ENCODE data around the gene CCP110. TPM values are rescaled to one million over a fixed set of nuclear protein-coding genes. Genes with fewer than 3 reads are reported as not detected.

CCP110 gene
- total RNA-seq, 4 donors from 2014 or later = 6.6 to 8.6 (median 7.5) TPM

DNA sequence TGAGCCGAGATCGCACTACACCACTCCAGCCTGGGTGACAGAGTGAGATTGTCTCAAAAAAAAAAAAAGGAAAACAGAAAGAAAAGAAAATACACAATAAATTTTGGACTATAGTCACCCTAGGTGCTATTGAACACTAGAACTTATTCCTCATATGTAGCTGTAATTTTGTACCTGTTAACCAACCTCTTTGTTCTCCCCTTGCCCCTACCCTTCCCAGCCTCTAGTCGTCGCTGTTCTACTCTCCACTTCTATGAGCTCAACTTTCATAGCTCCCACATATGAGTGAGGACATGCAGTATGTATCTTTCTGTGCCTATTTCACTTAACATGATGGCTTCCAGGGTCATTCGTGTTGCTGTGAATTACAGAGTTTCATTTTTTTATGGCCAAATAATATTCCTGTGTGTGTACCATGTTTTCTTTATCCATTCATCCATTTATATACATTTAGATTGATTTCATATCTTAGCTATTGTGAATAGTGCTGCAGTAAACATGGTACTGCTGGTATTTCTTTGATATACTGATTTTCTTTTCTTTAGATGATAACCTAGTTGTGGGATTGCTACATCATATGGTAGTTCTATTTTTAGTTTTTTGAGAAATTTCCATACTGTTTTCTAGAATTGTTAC lies 60.0 kb downstream of the CCP110 start:
- no peak for DNase-seq (ENCODE audit: low spot score in 2 of 2)
- H3K4me3 ChIP-seq (ENCODE audit: low read depth, poor library complexity, severe bottlenecking) = no peak overlapping the region
- 55 to 64% methylated on average over 5 of the region's 5 CpGs for WGBS, 2 donors
- TF ChIP-seq, protein P1, sequence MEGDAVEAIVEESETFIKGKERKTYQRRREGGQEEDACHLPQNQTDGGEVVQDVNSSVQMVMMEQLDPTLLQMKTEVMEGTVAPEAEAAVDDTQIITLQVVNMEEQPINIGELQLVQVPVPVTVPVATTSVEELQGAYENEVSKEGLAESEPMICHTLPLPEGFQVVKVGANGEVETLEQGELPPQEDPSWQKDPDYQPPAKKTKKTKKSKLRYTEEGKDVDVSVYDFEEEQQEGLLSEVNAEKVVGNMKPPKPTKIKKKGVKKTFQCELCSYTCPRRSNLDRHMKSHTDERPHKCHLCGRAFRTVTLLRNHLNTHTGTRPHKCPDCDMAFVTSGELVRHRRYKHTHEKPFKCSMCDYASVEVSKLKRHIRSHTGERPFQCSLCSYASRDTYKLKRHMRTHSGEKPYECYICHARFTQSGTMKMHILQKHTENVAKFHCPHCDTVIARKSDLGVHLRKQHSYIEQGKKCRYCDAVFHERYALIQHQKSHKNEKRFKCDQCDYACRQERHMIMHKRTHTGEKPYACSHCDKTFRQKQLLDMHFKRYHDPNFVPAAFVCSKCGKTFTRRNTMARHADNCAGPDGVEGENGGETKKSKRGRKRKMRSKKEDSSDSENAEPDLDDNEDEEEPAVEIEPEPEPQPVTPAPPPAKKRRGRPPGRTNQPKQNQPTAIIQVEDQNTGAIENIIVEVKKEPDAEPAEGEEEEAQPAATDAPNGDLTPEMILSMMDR (IDR thresholded peaks at IDR 0.05) = no peak
- no peak for TF ChIP-seq POLR2A (IDR thresholded peaks at IDR 0.05)
- intact Hi-C loops (cut with DNase I; ENCODE audit: low total_unique reads) = loop anchor here (5.0 kb wide), 1 partner anchor 304 kb away; no protein-coding TSS in a partner anchor

DNA sequence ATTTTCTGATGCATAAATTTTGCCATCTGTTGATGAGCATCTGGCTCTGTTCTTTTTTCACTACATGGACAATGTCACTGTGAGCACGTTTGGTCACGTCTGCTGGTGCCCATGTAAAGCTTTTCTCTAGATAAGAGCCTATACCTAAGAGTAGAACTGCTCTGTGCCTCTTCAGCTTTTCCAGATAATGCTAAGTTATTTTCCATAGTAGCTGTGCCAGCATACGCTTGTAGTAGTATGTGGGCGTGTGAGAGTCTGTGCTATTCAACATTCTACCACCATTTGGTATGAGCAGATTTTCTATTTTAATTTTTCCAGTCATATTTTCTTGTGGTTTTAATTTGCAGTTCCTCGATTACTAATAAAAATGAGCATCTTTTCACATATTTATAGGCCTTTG lies 64.9 kb downstream of the CCP110 start:
- no peak overlapping the region for H3K4me3 ChIP-seq (ENCODE audit: low read depth, poor library complexity, severe bottlenecking)
- 60 to 61% methylated on average over 5 of the region's 5 CpGs for WGBS, 2 donors
- TF ChIP-seq, protein P1 (IDR thresholded peaks at IDR 0.05) = no peak
- TF ChIP-seq POLR2A (IDR thresholded peaks at IDR 0.05) = no peak
- intact Hi-C loops (cut with DNase I; ENCODE audit: low total_unique reads) = no loop called here
- no peak for DNase-seq (ENCODE audit: low spot score in 2 of 2)

DNA sequence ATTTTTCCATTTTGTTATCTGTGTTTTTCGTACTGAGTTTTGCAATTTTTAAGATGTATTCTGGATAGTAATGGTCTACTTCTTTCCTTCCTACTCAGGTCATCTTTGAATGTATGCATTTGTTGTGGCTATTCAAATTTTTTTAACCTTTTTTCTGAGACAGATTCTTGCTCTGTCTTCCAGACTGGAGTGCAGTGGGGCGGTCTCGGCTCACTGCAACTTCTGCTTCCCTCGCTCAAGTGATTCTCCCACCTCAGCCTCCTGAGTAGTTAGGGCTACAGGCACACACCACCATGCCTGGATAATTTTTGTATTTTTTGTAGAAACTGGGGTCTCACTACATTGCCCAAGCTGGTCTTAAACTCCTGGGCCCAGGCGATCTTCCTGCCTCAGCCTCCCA lies 65.4 kb downstream of the CCP110 start:
- 71 to 73% methylated on average over 5 of the region's 5 CpGs for WGBS, 2 donors
- TF ChIP-seq, protein P1 (IDR thresholded peaks at IDR 0.05) = no peak
- no peak for TF ChIP-seq POLR2A (IDR thresholded peaks at IDR 0.05)
- no peak overlapping the region for H3K4me3 ChIP-seq (ENCODE audit: low read depth, poor library complexity, severe bottlenecking)
- intact Hi-C loops (cut with DNase I; ENCODE audit: low total_unique reads) = no loop called here
- no peak for DNase-seq (ENCODE audit: low spot score in 2 of 2)

DNA sequence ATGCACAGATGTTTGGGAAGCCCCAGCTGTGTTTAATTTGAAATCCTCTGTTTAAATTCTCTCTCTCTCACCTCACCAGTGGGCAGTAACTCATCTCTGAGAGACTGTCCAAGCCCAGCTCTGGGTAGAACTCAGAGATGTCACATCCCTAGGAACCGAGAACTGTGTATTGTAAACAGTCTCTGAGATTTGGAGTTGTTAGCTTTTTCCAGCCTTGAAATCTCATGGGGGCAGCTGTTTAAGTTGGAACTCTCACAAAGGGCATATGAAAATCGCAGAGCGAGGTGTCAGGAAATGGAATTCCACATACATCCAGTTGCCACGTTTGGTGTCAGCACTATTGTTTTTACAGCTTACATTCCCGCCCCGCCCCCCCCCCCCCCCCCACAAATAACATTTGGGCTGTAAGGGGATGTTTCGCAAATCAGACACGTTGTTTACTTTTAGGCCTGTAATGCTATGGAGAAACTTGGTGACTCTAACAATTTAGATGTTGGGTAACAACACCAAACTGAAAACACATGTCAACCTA lies 66.1 kb downstream of the CCP110 start:
- TF ChIP-seq POLR2A (IDR thresholded peaks at IDR 0.05) = no peak
- TF ChIP-seq, protein P1 (IDR thresholded peaks at IDR 0.05) = no peak
- DNase-seq (ENCODE audit: low spot score in 2 of 2) = peak in 1 of 2 donors; percentile 27
- intact Hi-C loops (cut with DNase I; ENCODE audit: low total_unique reads) = no loop called here
- WGBS, 2 donors = 44 to 63% methylated on average over 7 to 8 of the region's 8 CpGs
- no peak overlapping the region for H3K4me3 ChIP-seq (ENCODE audit: low read depth, poor library complexity, severe bottlenecking)

DNA sequence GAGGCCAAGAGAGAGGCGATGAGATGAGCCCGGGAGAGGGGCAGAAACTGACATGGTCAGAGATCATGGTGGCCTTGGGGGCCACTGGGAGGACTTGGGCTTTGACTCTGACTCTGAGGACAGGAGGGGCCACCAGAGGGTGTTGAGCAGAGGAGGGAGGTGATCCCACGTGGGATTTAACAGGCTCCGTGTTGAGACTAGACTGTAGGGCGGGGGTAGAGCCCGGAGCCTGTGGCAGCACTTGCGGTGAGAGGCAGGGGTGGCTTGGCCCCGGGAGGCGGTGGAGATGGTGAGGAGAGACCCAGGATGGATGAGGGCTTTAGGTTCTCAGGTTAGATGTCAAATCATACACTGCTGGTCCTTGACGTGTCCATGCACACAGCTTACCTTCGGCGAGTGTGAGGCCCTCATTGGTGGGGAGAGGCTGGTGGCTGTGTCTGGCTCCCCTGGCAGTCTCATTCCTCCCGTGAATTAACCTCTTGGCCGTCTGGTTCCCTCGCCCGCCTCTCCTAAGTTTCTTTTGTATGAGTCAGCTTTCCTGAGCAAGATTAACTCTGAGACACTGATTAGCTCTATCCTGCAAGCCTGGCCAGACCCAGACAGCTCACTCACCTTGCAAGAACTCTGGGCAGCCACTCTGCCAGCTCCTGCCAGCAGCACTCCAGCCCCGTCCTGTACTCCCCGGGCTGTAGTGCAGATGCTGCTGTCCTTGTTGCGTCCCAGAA lies 71.5 kb downstream of the CCP110 start:
- TF ChIP-seq POLR2A (IDR thresholded peaks at IDR 0.05) = no peak
- TF ChIP-seq, protein P1 (IDR thresholded peaks at IDR 0.05) = no peak
- no peak overlapping the region for H3K4me3 ChIP-seq (ENCODE audit: low read depth, poor library complexity, severe bottlenecking)
- DNase-seq (ENCODE audit: low spot score in 2 of 2) = no peak
- 65 to 84% methylated on average over 19 of the region's 19 CpGs for WGBS, 2 donors
- intact Hi-C loops (cut with DNase I; ENCODE audit: low total_unique reads) = no loop called here
